Activated B cell treated with CpG ODN at 0.5 μM for 24 hours (primary cell): ENCODE results near the gene DGKB. TPM values are rescaled to one million over a fixed set of nuclear protein-coding genes. Genes with fewer than 3 reads are reported as not detected.

ENCODE experiments used
- ATAC-seq: fragments of 200-7000 bp; cut with Tn5 transposase; one replicate; pipeline ENCODE4 v1.10.0; 2021; ENCODE audit warnings: low read depth, mild to moderate bottlenecking, moderate library complexity
- CTCF ChIA-PET: fragments of 350-600 bp; sonication (Branson Sonifier 250); formaldehyde crosslinking; loops from one replicate; lab custom pipeline; 2021; ENCODE audit warnings: antibody characterized with exemption; lab: Charles Lee
- POLR2A ChIA-PET: fragments of 350-600 bp; sonication (Branson Sonifier 250); formaldehyde crosslinking; loops from one replicate; lab custom pipeline; 2021; ENCODE audit warnings: antibody characterized with exemption; lab: Charles Lee
- DNase-seq: peaks from one replicate; pipeline ENCODE4 v3.0.0; 2022
- H3K27ac Mint-ChIP-seq: one replicate; pipeline ENCODE4 v1.8.0; 2020; ENCODE audit warnings: mixed read lengths
- H3K27me3 Mint-ChIP-seq: one replicate; pipeline ENCODE4 v1.8.0; 2021; ENCODE audit warnings: mixed read lengths
- H3K36me3 Mint-ChIP-seq: one replicate; pipeline ENCODE4 v1.8.0; 2021; ENCODE audit warnings: low read depth, mixed read lengths
- H3K4me1 Mint-ChIP-seq: one replicate; pipeline ENCODE4 v1.8.0; 2021; ENCODE audit warnings: mixed read lengths
- H3K4me3 Mint-ChIP-seq: one replicate; pipeline ENCODE4 v1.8.0; 2020; ENCODE audit warnings: mild to moderate bottlenecking, mixed read lengths
- H3K9me3 Mint-ChIP-seq: one replicate; pipeline ENCODE4 v1.8.0; 2020; ENCODE audit warnings: mixed read lengths
- CTCF ChIP-seq: fragments of 200-600 bp; IDR thresholded peaks from one replicate; pipeline ENCODE4 v1.8.0; 2022; ENCODE audit warnings: antibody characterized with exemption, mild to moderate bottlenecking
- intact Hi-C: fragments of 100-400 bp; cut with micrococcal nuclease; formaldehyde crosslinking; loops from one replicate; pipeline ENCODE4 v1.15.1; 2024
- total RNA-seq: library from RNA; stranded (reverse); gene quantifications from 2 replicates; pipeline ENCODE4 v1.2.3, GENCODE V29; 2022

The DGKB gene
- total RNA-seq, 1 donor from 2014 or later, result not detected

GRCh38 chr7:14630048-14630447 is 272.5 kb downstream of the DGKB start:
- no peaks in the 10 kb centered on the region for H3K36me3 Mint-ChIP-seq
- ChIA-PET POLR2A (no interaction called here), CTCF (no interaction called here)
- H3K27ac Mint-ChIP-seq, result no peak overlapping the region
- no peak overlapping the region for H3K4me3 Mint-ChIP-seq
- ATAC-seq (no peak), DNase-seq (no peak)
- intact Hi-C loops, result no loop called here
- no peaks in the 10 kb centered on the region for H3K27me3 Mint-ChIP-seq
- no peak for TF ChIP-seq CTCF
- H3K9me3 Mint-ChIP-seq, result no peaks in the 10 kb centered on the region
- no peaks in the 10 kb centered on the region for H3K4me1 Mint-ChIP-seq

- Mint-ChIP-seq H3K27ac (no peak overlapping the region), H3K27me3 (no peaks in the 10 kb centered on the region), H3K36me3 (no peaks in the 10 kb centered on the region), H3K4me3 (no peak overlapping the region), H3K4me1 (no peaks in the 10 kb centered on the region), H3K9me3 (no peaks in the 10 kb centered on the region)
- ATAC-seq (no peak), DNase-seq (no peak)
- no peak for TF ChIP-seq CTCF
- intact Hi-C loops, result no loop called here
- POLR2A ChIA-PET, result no interaction called here
- CTCF ChIA-PET, result no interaction called here
Measured at GRCh38 chr7:14628516-14628915, 274.0 kb downstream of the DGKB start.

GRCh38 chr7:14626076-14626475 is 276.5 kb downstream of the DGKB start:
- no peak for ATAC-seq
- no peaks in the 10 kb centered on the region for H3K36me3 Mint-ChIP-seq
- no peaks in the 10 kb centered on the region for H3K9me3 Mint-ChIP-seq
- no peaks in the 10 kb centered on the region for H3K4me1 Mint-ChIP-seq
- H3K27me3 Mint-ChIP-seq, result no peaks in the 10 kb centered on the region
- intact Hi-C loops, result no loop called here
- no peak overlapping the region for H3K27ac Mint-ChIP-seq
- ChIA-PET POLR2A (no interaction called here), CTCF (no interaction called here)
- no peak for TF ChIP-seq CTCF
- no peak for DNase-seq
- H3K4me3 Mint-ChIP-seq, result no peak overlapping the region

- no peaks in the 10 kb centered on the region for H3K9me3 Mint-ChIP-seq
- ChIA-PET POLR2A (no interaction called here), CTCF (no interaction called here)
- TF ChIP-seq CTCF, result no peak
- no peak overlapping the region for H3K27ac Mint-ChIP-seq
- H3K36me3 Mint-ChIP-seq, result no peaks in the 10 kb centered on the region
- H3K4me3 Mint-ChIP-seq, result no peak overlapping the region
- no peak for ATAC-seq
- no peaks in the 10 kb centered on the region for H3K4me1 Mint-ChIP-seq
- H3K27me3 Mint-ChIP-seq, result no peaks in the 10 kb centered on the region
- no peak for DNase-seq
- intact Hi-C loops, result no loop called here
Measured at GRCh38 chr7:14622559-14622958, 280.0 kb downstream of the DGKB start.

GRCh38 chr7:14606101-14606500 is 296.4 kb downstream of the DGKB start:
- Mint-ChIP-seq H3K4me1 (no peaks in the 10 kb centered on the region), H3K27me3 (no peaks in the 10 kb centered on the region), H3K4me3 (no peak overlapping the region), H3K36me3 (no peaks in the 10 kb centered on the region), H3K9me3 (no peaks in the 10 kb centered on the region), H3K27ac (no peak overlapping the region)
- ATAC-seq (no peak), DNase-seq (no peak)
- ChIA-PET POLR2A (no interaction called here), CTCF (no interaction called here)
- no peak for TF ChIP-seq CTCF
- intact Hi-C loops, result no loop called here
